ENCODE data around the gene RNF215.

DNA sequence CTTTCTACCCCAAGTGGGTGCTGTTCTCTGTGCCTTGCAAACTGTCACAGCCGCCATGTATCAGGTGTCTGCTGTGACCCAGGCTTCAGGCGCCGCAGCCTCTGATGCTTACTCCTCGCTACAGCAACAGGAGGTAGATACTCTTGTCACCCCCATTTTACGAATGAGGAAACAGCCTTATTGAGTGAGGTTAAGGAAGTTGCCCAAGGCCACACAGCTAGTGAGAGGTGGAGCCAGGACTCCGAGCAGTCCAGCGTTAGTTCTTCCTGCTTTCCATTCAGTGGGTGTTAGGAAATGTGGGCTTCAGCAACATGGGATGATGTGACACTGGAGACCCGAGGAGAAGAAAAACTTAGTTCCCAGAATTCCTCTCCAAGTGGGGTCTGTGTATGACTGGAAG is 14.3 kb downstream of the RNF215 start:
- TF ChIP-seq CTCF (IDR thresholded peaks at IDR 0.05) (no peak), POLR2A (IDR thresholded peaks at IDR 0.05) (no peak)
